ENCODE data around the gene ZC3H7B.
"Not testable (repeated sequence)": the region's sequence is repeated elsewhere in the genome, so short reads cannot be mapped to it uniquely, and the experiment has no call there.

The ZC3H7B gene

DNA sequence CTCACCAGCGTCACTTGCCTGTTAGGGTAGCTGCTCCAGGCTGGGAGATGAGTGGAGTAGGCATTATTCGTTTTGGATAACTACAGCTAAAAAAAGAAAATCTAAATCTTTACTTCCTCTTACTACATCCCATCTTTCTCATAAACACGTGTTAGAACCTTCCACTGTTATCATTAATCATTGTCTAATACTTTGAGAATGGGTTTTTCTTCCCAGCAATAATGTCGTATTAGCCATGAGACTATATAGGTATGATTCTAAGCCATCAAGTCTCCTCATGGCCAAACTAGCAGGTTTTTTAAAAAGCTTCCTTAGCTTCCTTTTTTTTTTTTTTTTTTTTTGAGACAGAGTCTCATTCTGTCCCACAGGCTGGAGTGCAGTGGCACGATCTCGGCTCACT, 76.5 kb downstream of the ZC3H7B start:
- in situ Hi-C loops (cut with HindIII; ENCODE audit: low sequenced_read_pairs), result no loop called here

DNA sequence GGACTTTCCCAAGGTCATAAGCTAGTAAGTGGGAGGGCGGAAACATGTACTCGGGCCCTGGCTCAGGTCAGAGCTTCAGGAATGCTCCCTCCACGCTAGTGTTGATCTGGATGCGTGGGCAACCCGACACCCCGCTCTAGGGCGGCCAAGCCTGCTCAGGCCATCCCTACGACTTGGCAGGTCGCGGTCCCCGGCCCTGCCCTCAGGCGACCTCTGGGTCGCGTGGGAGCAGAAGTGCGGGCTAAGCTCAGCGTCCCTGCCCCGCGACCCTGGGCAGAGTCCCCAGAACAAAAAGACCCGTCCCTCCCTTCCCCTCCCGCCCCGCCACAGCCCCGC, 79.6 kb downstream of the ZC3H7B start:
- in situ Hi-C loops (cut with HindIII; ENCODE audit: low sequenced_read_pairs), result no loop called here

DNA sequence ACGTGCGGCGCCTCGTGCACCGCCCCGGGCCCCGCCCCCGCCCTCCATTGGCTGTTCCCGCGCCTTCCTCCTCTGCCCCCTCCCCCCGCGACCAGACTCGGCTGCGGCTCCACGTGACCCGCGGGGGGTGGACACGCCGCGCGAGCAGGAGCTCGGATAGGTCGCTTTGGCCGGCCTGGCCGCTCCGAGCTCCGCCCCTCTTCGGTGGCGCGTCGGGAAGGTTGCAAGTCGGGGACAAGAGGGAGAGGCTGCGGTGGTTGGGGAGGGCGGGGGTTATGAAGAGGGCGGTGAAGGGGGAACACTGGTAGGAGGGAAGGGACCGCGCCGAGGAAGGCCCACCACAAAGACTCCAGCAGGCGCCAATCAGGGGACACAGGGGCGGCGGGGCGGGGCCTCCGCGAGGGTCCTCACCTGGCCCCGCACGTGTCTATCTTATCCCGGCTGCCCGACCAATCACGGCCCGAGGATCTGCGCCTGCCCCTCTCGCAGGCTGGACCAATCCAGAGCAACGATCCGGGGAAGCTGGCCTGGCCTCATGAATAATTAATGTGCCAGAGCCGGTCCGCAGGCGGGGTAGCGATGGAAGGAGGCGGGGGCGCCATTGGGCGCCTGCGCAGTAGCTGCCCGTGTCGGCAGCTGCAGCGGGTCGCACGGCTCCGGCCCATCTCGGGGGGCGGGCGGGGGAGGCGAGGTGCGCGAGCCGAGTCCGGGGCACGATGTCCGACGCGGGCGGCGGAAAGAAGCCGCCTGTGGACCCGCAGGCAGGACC, 80.2 kb downstream of the ZC3H7B start, which contains the start of gene TEF:
Gene TEF, plus strand, starts transcription at position 614 of the 769 bp plus-strand sequence. Its CDS starts 103 bp downstream, at position 717.
- in situ Hi-C loops (cut with HindIII; ENCODE audit: low sequenced_read_pairs), result no loop called here

DNA sequence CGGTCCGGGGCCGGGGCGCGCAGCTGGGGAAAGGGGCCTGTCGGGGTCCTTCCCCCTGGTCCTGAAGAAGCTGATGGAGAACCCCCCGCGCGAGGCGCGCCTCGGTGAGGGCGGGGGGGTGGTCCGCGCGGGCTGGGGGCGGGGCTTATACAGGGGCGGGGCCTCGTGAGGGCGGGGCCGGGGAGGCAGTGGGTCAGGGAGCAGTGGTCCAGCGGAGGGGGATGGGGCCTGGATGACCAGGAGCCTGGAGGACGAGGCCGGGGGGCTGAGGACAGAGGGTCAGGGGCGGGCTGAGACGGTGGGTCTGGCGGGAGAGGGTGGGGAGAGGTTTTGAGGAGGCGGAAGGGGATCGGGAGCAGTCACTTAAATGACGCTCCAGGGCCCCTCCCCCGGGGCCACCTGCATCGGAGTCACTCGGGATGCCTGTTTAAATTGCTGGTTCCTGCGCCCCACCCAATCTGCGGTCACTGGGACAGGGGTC, 80.8 kb downstream of the ZC3H7B start:
- in situ Hi-C loops (cut with HindIII; ENCODE audit: low sequenced_read_pairs), result no loop called here

DNA sequence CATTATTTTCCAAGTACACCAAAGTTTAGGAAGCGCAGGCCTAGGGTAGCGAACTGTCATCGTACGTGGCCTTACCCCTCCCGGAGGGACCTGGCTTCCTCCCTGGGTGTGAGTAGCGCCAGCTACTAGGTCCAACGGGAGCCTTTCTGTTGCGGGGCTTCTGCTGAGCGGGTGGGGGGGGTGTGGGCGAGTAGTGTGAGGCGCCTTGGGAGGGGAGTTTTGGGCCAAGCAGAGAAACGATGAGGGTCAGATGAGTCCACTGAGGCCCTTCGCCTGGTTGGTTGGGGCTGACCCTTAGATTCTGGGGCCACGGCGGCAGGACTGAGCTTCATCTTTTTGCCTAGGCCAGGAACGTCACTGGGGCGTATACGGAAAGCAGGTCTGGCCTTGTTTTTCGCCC, 81.3 kb downstream of the ZC3H7B start:
- in situ Hi-C loops (cut with HindIII; ENCODE audit: low sequenced_read_pairs), result no loop called here

DNA sequence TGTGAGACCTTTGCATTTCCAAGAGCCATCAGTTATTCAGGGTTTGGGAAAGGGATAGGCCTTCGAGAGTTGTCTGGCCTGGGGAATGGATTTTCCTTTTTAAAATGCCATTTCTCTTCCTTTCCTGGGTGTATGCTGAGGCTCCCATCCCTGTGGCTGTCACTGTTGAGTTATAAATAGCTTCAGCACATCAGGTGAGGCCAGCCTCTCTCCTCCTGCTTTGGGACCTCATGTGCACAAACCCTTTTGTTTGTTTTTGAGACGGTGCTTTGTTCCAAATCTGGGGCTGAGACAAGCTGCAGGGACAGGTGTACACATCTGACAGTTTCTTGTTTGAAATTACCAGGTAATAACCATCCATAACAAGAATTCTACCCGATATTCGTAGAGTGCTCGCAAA, 81.8 kb downstream of the ZC3H7B start:
- in situ Hi-C loops (cut with HindIII; ENCODE audit: low sequenced_read_pairs), result no loop called here

DNA sequence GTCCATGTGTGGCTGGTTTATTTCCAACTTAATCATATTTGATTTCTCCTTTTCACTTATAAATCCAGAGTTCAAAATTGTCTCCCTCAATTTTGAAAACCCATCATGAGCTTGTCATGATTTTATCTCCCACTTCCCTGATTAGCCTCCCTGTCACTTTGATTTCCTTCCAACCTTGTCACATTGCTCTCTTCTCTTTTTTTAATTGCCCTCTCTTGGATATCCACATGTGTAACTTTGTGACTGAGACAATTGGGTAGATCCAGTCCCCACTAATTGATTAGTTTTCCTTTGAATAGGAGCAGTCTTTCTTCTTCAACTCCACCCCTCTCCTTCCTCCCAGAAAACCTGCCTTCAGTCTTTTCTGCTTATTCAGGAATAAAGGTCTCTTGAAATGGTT, 82.8 kb downstream of the ZC3H7B start:
- in situ Hi-C loops (cut with HindIII; ENCODE audit: low sequenced_read_pairs), result no loop called here

DNA sequence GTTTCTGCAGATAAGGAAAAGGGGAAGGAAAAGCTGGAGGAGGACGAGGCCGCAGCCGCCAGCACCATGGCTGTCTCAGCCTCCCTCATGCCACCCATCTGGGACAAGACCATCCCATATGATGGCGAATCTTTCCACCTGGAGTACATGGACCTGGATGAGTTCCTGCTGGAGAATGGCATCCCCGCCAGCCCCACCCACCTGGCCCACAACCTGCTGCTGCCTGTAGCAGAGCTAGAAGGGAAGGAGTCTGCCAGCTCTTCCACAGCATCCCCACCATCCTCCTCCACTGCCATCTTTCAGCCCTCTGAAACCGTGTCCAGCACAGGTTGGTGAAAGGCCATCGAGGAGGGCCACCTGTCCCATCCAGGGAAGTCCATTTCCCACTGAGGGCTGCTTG, 86.0 kb downstream of the ZC3H7B start:
- in situ Hi-C loops (cut with HindIII; ENCODE audit: low sequenced_read_pairs), result loop anchor here (5.0 kb wide), 1 partner anchor 85 kb away; no protein-coding TSS in a partner anchor

DNA sequence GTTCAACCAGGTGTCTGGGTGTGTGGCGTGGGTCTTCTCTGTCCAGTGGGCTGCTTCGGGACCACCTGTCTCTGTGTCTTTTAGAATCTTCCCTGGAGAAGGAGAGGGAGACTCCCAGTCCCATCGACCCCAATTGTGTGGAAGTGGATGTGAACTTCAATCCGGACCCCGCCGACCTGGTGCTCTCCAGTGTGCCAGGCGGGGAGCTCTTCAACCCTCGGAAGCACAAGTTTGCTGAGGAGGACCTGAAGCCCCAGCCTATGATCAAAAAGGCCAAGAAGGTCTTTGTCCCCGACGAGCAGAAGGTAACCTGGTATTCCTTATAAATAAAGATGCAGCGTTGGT, 92.7 kb downstream of the ZC3H7B start:
- in situ Hi-C loops (cut with HindIII; ENCODE audit: low sequenced_read_pairs), result no loop called here

DNA sequence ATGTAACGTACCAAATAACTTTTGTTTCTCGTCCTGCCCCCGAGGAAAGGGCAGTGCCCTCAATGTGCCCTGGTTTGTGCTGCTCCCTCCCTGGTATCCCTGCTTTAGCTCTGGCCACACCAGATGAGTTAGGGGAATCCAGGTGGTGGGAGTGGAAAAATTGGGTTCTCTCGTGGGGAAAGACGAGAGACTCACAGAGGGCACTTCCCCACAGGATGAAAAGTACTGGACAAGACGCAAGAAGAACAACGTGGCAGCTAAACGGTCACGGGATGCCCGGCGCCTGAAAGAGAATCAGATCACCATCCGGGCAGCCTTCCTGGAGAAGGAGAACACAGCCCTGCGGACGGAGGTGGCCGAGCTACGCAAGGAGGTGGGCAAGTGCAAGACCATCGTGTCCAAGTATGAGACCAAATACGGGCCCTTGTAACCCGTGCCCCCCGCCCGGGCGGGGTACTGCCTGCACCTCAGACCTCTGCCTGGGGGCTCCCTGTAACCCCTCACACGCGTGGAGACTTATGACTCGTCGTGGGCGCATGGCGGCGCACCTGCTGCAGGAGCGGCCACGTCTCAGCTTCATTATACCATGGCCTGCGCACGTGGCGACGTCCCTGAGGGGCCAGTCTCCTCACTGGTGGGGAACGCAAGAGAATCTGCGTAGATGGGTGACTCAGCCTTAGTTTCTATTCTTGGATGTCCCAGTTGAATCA, 94.4 kb downstream of the ZC3H7B start:
- in situ Hi-C loops (cut with HindIII; ENCODE audit: low sequenced_read_pairs), result no loop called here

DNA sequence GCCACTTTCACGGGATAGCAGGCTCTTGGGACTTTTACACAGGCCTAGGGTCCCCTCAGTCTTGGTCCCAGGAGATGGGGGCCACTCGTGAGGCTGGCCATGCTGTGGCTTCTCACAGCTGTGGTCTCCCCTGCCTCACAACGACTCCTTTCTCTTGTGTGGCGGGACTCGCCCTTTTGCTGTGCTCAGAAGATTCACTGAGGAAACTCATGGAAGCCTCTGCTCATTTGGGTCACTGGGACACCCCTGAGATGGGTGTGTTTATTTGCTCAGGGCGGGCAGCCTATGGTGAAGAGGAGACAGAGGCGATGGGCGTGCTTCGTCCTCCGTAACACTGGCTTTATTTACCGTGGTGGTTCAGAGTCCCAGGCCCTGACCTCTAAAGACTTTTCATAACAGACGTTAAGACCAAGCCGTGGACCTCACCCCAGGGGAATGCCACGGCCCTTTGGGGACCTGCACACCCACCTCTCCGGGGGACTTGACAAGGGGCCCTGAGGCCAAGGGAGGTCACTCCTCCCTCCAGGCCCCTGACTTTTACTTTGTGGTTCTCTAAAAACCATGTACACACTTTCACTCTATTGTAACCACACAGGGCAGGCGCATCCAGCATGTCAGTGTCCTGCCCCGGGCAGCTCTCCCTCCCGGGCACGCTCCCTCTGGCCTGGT, 96.0 kb downstream of the ZC3H7B start:
- in situ Hi-C loops (cut with HindIII; ENCODE audit: low sequenced_read_pairs), result no loop called here

DNA sequence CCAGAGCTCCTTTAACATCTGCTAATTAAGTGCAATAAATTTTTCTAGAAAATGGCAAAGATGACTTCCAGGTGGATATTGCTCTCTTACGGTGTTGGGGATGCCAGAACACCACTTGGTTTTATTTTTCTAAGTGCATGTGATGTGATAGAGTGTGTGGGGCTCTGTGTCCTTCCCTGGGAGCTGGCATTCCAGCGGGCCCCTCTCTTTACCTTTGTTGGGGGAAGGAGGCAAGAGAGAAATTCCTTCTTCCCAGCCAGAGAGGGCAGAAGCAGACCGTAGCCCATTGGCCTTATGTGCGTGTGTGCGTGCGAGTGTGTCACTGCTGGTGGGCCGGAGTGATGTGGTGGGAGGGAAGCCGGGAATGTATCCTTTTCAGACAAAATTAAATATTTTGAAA, 97.6 kb downstream of the ZC3H7B start:
- in situ Hi-C loops (cut with HindIII; ENCODE audit: low sequenced_read_pairs), result no loop called here

DNA sequence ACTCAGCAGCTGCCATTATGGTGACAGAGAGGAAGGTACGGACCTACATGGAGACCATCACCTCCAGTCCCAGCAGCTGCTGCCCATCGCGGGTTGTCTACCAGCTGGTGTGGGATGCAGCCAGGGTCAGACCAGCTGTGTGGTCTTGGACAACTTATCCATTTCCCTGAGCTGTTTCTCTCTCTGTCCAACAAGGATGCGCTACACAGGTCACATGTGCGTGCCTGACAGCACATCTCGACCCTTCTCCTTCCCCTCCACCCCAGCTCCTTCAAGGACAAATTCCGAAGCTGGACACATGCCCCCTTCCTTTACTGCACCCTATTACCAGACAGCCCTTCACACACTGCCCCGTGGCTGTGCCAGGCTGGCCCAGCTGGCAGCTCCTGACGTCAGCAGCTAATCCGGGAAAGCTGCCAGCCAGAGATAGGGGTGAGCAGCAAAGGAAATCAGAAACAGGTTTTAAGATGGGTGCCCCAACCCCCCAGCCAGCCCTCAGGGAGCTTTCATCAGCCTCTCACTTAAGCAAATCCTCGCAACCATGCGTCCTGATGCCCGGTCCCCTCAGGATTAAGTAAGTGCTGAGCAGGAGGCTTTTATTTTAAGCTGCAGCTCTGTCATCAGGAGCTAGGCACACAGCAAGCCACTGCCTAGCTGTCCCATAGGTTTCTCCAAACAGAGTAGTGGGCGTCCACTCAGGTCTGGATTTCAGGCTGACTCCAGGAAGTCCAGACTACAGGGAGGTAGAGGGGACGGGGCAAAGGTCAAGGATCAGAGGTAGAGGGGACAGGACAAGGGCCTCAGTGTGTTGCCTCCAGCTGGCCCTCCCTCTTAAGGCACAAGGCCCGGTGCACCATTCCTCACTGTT, 100.7 kb downstream of the ZC3H7B start:
- in situ Hi-C loops (cut with HindIII; ENCODE audit: low sequenced_read_pairs), result no loop called here

DNA sequence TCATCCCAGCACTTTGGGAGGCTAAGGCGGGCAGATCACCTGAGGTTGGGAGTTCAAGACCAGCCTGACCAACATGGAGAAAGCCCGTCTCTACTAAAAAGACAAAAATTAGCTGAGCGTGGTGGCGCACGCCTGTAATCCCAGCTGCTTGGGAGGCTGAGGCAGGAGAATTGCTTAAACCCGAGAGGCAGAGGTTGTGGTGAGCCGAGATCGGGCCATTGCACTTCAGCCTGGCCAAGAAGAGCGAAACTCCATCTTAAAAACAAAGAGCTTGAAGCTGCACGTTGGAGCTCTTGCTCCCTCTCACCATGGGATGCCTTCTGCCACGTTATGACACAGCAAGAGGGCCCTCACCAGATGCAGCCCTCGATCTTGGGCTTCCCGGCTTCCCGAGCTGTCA, 101.5 kb downstream of the ZC3H7B start:
- in situ Hi-C loops (cut with HindIII; ENCODE audit: low sequenced_read_pairs), result not testable (repeated sequence)

DNA sequence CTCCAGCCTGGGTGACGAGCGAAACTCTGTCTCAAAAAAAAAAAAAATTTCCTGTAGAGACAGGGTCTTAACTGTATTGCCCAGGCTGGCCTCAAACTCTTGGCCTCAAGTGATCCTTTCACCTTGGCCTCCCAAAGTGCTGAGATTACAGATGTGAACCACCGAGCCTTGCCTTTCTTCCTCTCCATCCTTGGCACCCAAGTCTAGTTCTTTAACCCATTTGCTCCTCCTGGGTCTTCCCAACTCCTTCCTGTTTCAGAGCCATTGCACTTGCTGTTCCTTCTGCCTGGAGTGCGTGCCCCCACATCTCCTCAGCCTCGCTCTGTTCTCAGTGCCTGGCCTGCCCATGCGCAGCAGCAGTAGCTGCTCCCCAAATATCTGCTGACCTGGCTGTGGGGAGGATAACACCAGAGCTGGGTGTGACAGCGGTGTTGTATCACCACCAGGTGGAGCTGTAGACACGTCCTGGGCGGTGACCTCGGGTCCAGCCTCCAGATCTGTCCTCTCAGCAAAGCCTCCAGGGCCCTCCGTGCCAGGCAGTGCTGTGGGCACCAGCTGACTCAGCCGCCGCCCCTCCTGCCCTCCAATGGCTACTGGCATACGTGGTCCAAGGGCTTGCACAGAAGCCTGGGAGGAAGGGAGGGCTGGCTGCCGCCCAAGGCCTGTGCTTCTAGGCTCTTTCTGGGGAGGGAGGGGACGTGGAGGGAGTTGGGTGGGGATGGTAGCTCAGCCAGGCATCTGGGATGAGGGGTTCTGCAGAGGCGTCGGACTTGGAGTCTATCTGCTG, 102.4 kb downstream of the ZC3H7B start:
- in situ Hi-C loops (cut with HindIII; ENCODE audit: low sequenced_read_pairs), result no loop called here

DNA sequence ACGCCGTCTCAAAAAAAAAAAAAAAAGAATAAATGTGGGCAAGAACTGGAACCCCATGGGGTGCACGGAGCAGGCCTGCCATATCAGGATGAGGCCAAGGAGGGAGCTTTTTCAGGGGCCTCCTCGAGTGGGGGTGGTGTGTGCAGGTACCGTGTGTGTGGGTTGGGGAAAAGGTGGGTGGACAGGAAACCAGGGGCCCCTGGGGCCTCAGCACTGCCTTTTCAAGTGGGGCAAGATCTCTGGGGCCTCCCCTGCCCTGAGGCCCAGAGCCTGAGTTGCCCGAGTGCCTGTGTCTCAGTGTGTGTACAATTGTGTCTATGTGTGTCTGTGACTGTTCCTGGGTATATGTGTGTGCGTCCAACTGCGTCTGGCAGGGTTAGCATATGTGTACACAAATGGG, 104.3 kb downstream of the ZC3H7B start:
- in situ Hi-C loops (cut with HindIII; ENCODE audit: low sequenced_read_pairs), result no loop called here

DNA sequence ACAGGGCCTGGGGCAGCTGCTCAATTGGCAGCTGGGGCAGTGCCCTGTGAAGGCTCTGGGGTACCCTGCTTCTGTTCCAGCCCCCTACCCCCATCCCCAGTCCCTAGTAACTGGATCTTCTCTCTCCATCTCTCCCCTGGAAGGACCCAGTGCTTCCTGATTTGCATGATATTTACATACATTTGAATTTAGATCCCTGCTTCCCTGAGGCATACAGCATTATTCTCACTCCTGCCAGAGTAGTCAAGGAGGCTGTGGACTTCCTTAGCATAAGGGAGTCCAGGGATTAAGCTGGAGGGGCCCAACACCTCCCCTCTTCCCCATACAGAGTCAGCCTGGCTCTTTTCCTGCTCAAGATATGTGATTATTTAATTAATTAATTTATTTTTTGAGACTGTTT, 105.1 kb downstream of the ZC3H7B start:
- in situ Hi-C loops (cut with HindIII; ENCODE audit: low sequenced_read_pairs), result no loop called here

DNA sequence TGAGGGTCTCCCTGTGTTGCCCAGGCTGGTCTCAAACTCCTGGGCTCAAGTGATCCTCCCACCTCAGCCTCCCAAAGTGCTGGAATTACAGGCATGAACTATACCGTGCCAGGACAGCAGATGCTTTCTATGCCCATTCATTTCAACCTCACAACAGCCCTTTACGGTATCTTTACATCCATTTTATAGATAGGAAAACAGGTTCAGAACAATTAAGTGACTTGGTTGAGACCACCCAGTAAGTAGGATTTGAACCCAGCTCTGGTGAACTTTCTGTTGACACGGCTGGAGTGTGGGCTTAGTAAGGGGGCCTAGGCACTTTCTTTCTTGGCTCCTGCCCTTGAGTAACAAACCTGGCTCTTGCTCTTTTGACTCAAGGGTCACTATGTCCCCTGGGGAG, 106.1 kb downstream of the ZC3H7B start:
- in situ Hi-C loops (cut with HindIII; ENCODE audit: low sequenced_read_pairs), result no loop called here

DNA sequence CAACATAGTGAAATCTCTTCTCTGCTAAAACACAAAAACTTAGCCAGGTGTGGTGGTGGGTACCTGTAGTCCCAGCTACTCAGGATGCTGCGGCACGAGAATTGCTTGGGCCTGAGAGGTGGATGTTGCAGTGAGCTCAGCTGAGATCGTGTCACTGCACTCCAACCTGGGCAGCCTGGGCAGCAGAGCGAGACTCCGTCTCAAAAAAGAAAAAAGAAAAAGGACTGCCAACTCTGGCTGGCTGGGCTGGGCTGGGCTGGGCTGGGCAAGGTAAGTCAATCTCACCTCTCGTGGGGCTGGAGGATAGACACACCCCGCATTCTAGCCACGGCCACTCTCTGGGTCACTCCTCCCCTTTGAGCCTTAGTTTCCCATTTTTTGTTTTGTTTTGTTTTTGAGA, 107.3 kb downstream of the ZC3H7B start:
- in situ Hi-C loops (cut with HindIII; ENCODE audit: low sequenced_read_pairs), result no loop called here
